Activated CD4-positive, alpha-beta T cell treated with anti-CD3 and anti-CD28 coated beads, Interleukin-2, amount 50 U/mL, for 4 hours (primary cell): Measurements from ENCODE around the gene CSPG4.
"Not testable (repeated sequence)": the region's sequence is repeated elsewhere in the genome, so short reads cannot be mapped to it uniquely, and the experiment has no call there.

Source experiments
- DNase-seq, 2 experiments: peaks; one replicate each; pipeline ENCODE4 v3.0.0-alpha.2; 2020

Gene CSPG4

GRCh38 chr15:75712668-75713337 lies at the start of gene CSPG4:
TSS of gene CSPG4 (minus strand) at chr15:75712848. CDS start at chr15:75712755, 93 bp downstream.
- no peak for DNase-seq

- not testable (repeated sequence) for DNase-seq
These were observed 49.7 kb upstream of the CSPG4 start for GRCh38 chr15:75762357-75762718.

GRCh38 chr15:75761446-75762356 lies 49.1 kb upstream of the CSPG4 start:
- no peak for DNase-seq

- no peak for DNase-seq
These were observed 48.2 kb upstream of the CSPG4 start for GRCh38 chr15:75760704-75761435.

GRCh38 chr15:75760131-75760520 lies 47.5 kb upstream of the CSPG4 start:
- not testable (repeated sequence) for DNase-seq

- no peak for DNase-seq
These were observed 46.9 kb upstream of the CSPG4 start for GRCh38 chr15:75759416-75760130.

- DNase-seq: peak; percentile 30 to 33
These were observed 45.6 kb upstream of the CSPG4 start for GRCh38 chr15:75758071-75758872.

GRCh38 chr15:75754871-75755270 lies 42.2 kb upstream of the CSPG4 start:
- not testable (repeated sequence) for DNase-seq

- no peak for DNase-seq
These were observed 40.5 kb upstream of the CSPG4 start for GRCh38 chr15:75753145-75753544.

- DNase-seq: no peak
These were observed 39.2 kb upstream of the CSPG4 start for GRCh38 chr15:75751891-75752290.

- DNase-seq: no peak
These were observed 38.6 kb upstream of the CSPG4 start for GRCh38 chr15:75751116-75751875.

GRCh38 chr15:75750261-75751050 lies 37.8 kb upstream of the CSPG4 start:
- no peak for DNase-seq

- no peak for DNase-seq
These were observed 37.2 kb upstream of the CSPG4 start for GRCh38 chr15:75749820-75750219.

GRCh38 chr15:75748882-75749281 lies 36.2 kb upstream of the CSPG4 start:
- DNase-seq: not testable (repeated sequence)

- not testable (repeated sequence) for DNase-seq
These were observed 34.5 kb upstream of the CSPG4 start for GRCh38 chr15:75747121-75747520.

GRCh38 chr15:75745305-75745704 lies 32.7 kb upstream of the CSPG4 start:
- no peak for DNase-seq

GRCh38 chr15:75742346-75742745 lies 29.7 kb upstream of the CSPG4 start:
- not testable (repeated sequence) for DNase-seq

GRCh38 chr15:75739791-75740190 lies 27.1 kb upstream of the CSPG4 start:
- no peak for DNase-seq

- peak; percentile 82 to 84 for DNase-seq
These were observed 26.1 kb upstream of the CSPG4 start for GRCh38 chr15:75738647-75739325.
